Activated T-helper 9 cell treated with anti-CD3 and anti-CD28 coated beads, Interleukin-2, amount 50 U/mL, for 16 hours (primary cell): Measurements from ENCODE around the gene SCGN.

Experiments
- DNase-seq: peaks from one replicate; pipeline ENCODE4 v3.0.0-alpha.2; 2020; ENCODE audit warnings: low read depth

Gene SCGN

GRCh38 chr6:25652007-25652515 lies at the start of gene SCGN:
SCGN (plus strand) TSS chr6:25652215; CDS start chr6:25652404, 189 bp downstream.
- DNase-seq = no peak

- DNase-seq = no peak
Measured at GRCh38 chr6:25602674-25602982, 49.4 kb upstream of the SCGN start.

DNA sequence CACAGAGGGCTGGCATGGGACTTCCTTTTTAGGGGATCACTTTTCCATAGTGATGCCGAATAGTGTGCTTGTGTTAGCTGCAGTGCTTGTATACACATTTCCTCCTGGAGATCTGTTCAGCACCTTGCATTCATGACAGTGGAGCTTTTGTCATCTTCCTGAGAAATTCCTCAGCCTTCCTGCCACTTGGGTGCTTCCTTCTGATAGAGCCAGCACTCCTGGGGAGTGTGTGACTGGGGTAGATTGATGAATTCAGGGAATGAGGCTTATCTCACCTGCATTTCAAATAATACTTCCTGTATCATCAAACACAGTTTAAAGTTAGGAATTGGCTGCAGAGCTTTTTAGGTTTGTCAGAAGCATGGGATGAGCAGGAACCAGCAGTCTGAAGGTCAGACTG lies 48.8 kb upstream of the SCGN start:
- DNase-seq = no peak

DNA sequence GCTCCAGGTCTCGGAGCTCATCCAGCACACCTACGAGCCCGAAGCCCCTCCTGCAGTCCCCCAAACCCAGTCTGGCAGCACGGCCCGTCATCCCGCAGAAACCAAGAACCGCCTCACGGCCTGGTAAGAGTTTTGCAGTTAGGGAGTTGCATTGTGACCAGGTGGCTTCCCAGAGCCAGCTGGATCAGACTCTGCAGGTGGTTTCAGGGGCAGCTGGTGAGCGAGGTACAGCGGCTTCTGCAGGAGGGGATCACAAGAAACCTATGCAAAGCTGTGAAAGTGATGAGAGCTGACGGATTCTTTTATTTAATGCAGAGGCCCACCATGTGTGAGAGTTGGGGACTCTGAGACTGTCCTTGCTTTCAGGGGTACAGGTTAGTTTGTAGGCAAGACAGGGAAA lies 45.9 kb upstream of the SCGN start:
- DNase-seq = no peak

GRCh38 chr6:25608558-25609174 lies 43.3 kb upstream of the SCGN start:
- no peak for DNase-seq

DNA sequence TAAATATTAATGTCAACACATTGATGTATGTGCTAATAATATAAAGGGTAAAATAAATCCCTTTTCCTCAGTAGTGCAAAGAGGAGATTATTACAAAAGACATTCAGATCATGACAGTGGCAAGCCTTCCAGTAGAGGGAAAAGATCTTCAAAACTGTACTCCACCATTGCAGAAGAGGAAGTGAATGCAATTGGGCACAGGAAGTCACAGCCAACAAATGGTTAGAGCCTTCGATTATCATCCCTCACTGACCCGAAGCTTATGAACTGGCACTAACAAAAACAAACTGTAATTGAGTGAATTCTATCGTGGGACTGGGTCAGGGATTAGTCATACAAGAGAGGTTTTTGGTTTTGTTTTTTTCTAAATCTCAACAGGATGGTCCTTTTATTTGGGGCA lies 39.3 kb upstream of the SCGN start:
- DNase-seq = no peak

DNA sequence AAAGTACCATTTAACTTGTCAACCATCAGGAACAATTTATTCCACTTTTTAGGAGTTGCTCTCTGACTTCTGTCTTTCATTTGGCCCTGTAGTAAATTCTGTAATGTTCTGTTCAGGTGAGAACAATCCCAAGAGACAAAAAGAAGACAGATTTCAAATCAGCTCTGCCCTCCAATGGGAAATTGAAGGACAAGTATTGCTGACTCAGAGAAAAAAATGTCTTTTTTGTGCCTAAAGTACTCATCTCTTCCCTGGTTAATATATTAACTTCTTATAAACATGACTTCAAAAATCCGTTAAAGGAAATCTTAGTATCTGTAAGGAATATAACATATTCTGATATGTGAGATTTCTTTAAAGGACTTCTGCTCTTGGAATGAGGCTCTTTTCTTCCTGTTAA lies 38.6 kb upstream of the SCGN start:
- no peak for DNase-seq

- DNase-seq = no peak
Measured at GRCh38 chr6:25614052-25614451, 38.0 kb upstream of the SCGN start.

GRCh38 chr6:25615471-25615870 lies 36.5 kb upstream of the SCGN start:
- no peak for DNase-seq

- DNase-seq = no peak
Measured at GRCh38 chr6:25617997-25618396, 34.0 kb upstream of the SCGN start.

GRCh38 chr6:25619217-25619616 lies 32.8 kb upstream of the SCGN start:
- no peak for DNase-seq

- DNase-seq = no peak
Measured at GRCh38 chr6:25620391-25620790, 31.6 kb upstream of the SCGN start.

DNA sequence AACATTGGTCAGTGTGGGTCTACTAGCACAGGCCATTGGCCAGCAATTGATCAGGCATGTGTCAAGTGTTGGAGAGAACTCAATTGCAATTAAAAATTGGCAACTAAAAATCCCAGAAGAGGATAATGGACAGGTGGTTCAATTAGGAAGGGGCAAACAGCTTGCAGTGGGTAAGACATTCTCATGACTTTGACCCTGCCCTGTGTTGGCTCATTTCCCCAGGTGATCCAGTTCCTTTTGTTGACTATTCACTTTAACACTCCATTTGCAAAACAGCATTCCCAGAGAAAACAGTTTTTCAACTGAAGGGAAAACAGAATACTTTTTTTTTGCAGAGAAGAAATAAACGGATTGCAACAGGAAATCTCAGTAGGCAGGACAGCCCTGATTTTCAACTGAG lies 28.9 kb upstream of the SCGN start:
- no peak for DNase-seq

- no peak for DNase-seq
Measured at GRCh38 chr6:25623879-25624278, 28.1 kb upstream of the SCGN start.

DNA sequence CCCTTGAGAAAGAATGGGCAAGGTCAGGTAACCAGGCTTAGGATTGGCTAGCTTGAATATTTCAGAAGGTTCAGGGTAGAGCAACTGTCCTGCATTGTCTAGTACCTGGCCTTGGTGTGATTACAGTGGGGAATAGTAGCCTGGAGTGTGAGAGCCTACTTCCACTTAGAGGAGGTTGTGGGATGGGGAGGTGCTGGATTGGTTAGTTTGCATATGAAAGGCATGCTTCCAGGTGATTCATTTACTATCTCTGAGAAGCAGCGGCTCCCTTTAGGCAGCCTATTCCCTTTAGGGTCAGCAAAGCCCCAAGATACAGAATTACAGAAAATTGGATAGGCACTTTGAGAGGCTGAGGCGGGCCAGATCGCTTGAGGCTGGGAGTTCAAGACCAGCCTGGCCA lies 25.0 kb upstream of the SCGN start:
- no peak for DNase-seq

DNA sequence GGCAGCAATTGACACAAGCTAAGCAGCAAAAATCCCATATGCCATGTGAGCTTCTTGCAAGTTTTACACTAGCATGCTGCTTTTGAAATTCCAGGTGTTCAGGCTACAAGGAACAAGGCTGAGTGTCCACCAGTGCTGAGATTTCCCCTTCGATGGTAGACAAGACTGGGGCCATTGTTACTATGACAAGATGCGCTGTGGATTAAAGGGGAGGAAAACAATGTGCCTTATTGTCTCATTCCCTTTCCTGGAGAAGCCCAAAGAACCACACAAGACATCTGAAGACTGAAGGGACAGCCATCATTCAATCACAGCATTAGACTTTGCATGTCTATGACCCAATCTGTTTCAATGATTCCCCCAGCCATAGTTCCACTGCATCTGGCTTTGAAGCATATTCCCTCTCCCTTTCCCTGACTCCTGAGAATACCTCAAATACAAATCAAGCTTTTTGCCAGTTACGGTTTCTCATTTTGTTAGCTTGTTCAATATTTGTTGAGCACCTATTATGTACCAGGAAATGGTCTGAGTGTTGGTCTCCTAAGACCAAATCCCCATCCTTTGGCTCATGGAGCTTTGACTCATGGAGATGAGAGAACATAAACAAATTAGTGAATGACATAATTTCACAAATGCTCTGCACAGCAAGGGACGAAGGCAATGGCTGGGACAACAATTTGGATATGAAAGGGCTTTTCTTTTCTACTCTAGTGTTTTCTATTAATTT lies 23.4 kb upstream of the SCGN start:
- DNase-seq = no peak

DNA sequence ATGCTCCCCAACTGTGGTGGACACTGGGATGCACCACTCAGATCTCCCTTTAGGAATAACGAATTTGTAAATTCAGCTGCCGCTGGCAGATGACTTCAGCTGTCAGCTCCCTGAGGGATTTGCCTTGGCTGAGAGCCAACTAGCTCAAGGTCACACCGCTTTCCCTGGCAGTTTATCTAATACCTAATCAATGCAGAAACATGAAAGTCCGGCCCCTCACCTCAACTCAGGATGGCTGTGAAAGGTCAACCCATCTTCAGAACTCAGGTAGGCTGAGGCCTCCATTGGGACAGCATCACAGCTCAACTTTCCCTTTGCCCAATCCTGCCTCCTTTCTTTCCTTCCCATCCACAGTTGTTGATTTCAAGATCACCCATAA lies 22.8 kb upstream of the SCGN start:
- DNase-seq = no peak

DNA sequence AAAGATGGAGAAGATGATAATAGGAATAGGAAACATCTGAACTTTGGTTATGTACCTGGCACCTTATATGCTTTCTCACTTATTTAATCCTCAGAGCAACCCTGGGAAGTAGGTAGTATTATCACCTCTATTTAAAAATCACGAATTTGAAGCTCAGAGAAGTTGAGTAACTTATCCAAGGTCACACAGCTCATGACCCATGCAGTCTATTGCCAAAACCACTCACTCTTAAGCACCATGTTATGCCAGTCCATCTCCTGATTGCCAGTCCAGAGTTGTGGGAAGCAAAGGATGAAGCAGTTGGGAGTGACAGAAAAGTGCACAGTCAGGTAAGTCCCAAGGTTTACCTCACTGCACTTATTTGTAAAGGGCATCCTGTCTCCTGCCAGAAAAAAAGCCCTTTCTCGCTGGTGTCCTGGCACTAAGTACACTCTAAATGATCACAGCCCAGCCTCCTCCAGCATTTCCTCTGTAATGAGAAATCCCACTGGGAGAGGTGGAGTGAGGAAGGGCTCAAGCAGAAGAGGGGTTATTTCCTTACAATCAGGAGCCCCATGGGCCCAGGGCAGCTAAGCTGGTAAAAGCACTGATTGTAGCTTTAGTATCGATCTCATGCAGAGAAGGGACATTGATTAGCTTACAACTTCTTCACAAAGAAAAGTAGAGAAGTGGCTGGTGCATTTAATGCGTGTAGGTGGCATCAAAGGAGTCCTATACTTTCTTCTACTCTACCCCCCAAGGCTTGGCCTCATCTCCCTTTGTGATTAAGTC lies 21.3 kb upstream of the SCGN start:
- DNase-seq = no peak

DNA sequence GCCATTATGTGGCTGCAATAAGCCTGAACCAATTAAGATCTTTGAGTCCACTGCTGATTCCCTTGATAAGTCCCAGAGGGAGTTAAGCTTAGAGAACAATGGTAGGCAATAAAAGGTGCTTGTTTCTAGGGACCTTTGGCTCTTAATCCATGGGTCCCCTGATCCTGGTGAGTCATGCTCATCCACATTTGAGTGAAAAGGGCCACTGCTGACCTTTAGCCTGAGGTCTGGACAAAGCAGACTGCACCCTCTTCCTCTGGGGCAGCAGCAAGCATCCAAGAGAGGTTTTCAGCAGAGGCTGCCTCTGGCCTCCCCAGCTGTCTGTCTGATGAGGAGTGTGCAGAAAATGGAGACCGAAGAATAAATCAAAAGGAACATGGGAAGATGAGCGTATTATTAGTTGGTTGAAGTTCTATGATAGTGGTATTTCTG lies 16.1 kb upstream of the SCGN start:
- no peak for DNase-seq

- DNase-seq = no peak
Measured at GRCh38 chr6:25637211-25637610, 14.8 kb upstream of the SCGN start.

- no peak for DNase-seq
Measured at GRCh38 chr6:25637960-25638434, 14.0 kb upstream of the SCGN start.

GRCh38 chr6:25639653-25640052 lies 12.4 kb upstream of the SCGN start:
- no peak for DNase-seq

- no peak for DNase-seq
Measured at GRCh38 chr6:25640446-25640845, 11.6 kb upstream of the SCGN start.
